K562 (cell line): ENCODE results near the gene PIBF1. TPM values are rescaled to one million over a fixed set of nuclear protein-coding genes. Genes with fewer than 3 reads are reported as not detected.

ENCODE experiments used
- ARID4B ChIP-seq: sonication (generic); formaldehyde crosslinking; IDR thresholded peaks from 2 replicates; pipeline ENCODE4 v1.8.0; 2022; ENCODE audit warnings: mild to moderate bottlenecking, missing genetic modification reagents
- DPF2 ChIP-seq: fragments of 450-650 bp; IDR thresholded peaks from 2 replicates; pipeline ENCODE4 v1.6.1; 2016
- E2F6 ChIP-seq, 2 experiments: IDR thresholded peaks; 2 replicates each; pipeline ENCODE4 v1.6.1; 2011; ENCODE audit warnings: borderline replicate concordance in 1 of 2, control low read depth in 1 of 2, low read depth in 1 of 2, low read length in 1 of 2, mild to moderate bottlenecking in 1 of 2, mixed read lengths in 1 of 2, moderate library complexity in 1 of 2; ENCODE audit not compliant: insufficient read depth in 1 of 2, insufficient read length in 1 of 2, poor library complexity in 1 of 2, severe bottlenecking in 1 of 2; ENCODE audit errors: extremely low read depth in 1 of 2
- KLF13 ChIP-seq: fragments of 450-650 bp; IDR thresholded peaks from 2 replicates; pipeline ENCODE4 v1.6.1; 2016; ENCODE audit warnings: missing genetic modification characterization, low read depth, mild to moderate bottlenecking, missing compliant biosample characterization, moderate library complexity, borderline replicate concordance
- NCOA4 ChIP-seq: fragments of 450-650 bp; IDR thresholded peaks from 2 replicates; pipeline ENCODE4 v1.6.1; 2018; ENCODE audit warnings: mild to moderate bottlenecking; ENCODE audit not compliant: partially characterized antibody
- SPI1 ChIP-seq: IDR thresholded peaks from 2 replicates; pipeline ENCODE4 v1.6.1; 2011; ENCODE audit warnings: low read depth, low read length, control low read depth, borderline replicate concordance
- polyA plus RNA-seq, 8 experiments: library from polyadenylated mRNA; depleted of rRNA in 4 of 8; stranded (reverse) in 5 of 8; unstranded in 3 of 8; fragments of >200 nt; fragmentation: Nextera tagmentation in 2 of 8; fragmentation: Illumina TruSeq in 1 of 8; extraction: Ambion mirVana in 2 of 8; extraction: Trizol in 1 of 8; gene quantifications; 2 replicates each; pipeline versions ENCODE4 v1.2.1 to v1.2.3, GENCODE V29; 2011 to 2014; ENCODE audit warnings: inconsistent platforms in 1 of 8, missing spikeins in 1 of 8
- total RNA-seq, 7 experiments: library from RNA; depleted of rRNA in 6 of 7; stranded (reverse); fragments of >200 nt in 6 of 7; fragmentation: Illumina TruSeq in 2 of 7; extraction: Trizol in 2 of 7; gene quantifications; 2 replicates each; pipeline versions ENCODE4 v1.2.1 to v1.2.3, GENCODE V29; 2011 to 2021; ENCODE audit warnings: low replicate concordance in 1 of 7
- TF ChIP-seq, protein P1 (sequence below): fragments of 450-650 bp; conservative IDR thresholded peaks from 2 replicates; pipeline ENCODE4 v1.6.1; 2016; ENCODE audit warnings: missing genetic modification characterization, low read depth, mild to moderate bottlenecking, missing compliant biosample characterization, moderate library complexity
- TF ChIP-seq, protein P2 (sequence below): sonication (generic); formaldehyde crosslinking; IDR thresholded peaks from 2 replicates; pipeline ENCODE4 v1.8.0; 2022; ENCODE audit warnings: mild to moderate bottlenecking, missing genetic modification reagents

PIBF1 gene
- total and polyA plus RNA-seq, 9 of the 15 experiments (the other 6 are each of a cell fraction or from before 2014, with no cell fraction given), result 9.1 to 28.8 (median 14.7) TPM

- TF ChIP-seq E2F6 (IDR thresholded peaks at IDR 0.05; ENCODE audit: borderline replicate concordance in 1 of 2, extremely low read depth in 1 of 2, insufficient read depth in 1 of 2, insufficient read length in 1 of 2, low read depth in 1 of 2, low read length in 1 of 2, poor library complexity in 1 of 2, severe bottlenecking in 1 of 2) (no peak), ARID4B (CRISPR knock-in tag) (no peak), DPF2 (no peak), NCOA4 (no peak), KLF13 (no peak), SPI1 (no peak)
- TF ChIP-seq, protein P1, sequence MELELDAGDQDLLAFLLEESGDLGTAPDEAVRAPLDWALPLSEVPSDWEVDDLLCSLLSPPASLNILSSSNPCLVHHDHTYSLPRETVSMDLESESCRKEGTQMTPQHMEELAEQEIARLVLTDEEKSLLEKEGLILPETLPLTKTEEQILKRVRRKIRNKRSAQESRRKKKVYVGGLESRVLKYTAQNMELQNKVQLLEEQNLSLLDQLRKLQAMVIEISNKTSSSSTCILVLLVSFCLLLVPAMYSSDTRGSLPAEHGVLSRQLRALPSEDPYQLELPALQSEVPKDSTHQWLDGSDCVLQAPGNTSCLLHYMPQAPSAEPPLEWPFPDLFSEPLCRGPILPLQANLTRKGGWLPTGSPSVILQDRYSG (tag), result no peak
- TF ChIP-seq, protein P2, sequence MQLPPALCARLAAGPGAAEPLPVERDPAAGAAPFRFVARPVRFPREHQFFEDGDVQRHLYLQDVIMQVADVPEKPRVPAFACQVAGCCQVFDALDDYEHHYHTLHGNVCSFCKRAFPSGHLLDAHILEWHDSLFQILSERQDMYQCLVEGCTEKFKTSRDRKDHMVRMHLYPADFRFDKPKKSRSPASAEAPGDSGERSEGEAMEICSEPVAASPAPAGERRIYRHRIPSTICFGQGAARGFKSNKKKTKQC, result no peak
These were observed 69.7 kb downstream of the PIBF1 start (continued) for GRCh38 chr13:72851678-72852014.
